ENCODE results near the gene PPP4R2. TPM values are rescaled to one million over a fixed set of nuclear protein-coding genes. Genes with fewer than 3 reads are reported as not detected.

The PPP4R2 gene
- total and polyA plus RNA-seq, 3 donors from 2014 or later = 38.1 to 68.2 (median 67.7) TPM

GRCh38 chr3:73094951-73095350 is 98.3 kb downstream of the PPP4R2 start:
- no peak overlapping the region for H3K27ac ChIP-seq
- no peak for DNase-seq
- no peaks in the 10 kb centered on the region for H3K36me3 ChIP-seq (ENCODE audit: low read depth, missing control alignments)
- H3K27me3 ChIP-seq = no peaks in the 10 kb centered on the region
- H3K4me1 ChIP-seq = no peaks in the 10 kb centered on the region
- H3K4me3 ChIP-seq = no peak overlapping the region
- TF ChIP-seq POLR2A (IDR thresholded peaks at IDR 0.05) (no peak), CTCF (IDR thresholded peaks at IDR 0.05) (no peak)
- H3K9me3 ChIP-seq = no peaks in the 10 kb centered on the region
- intact Hi-C loops (cut with DNase I; ENCODE audit: low total_unique reads) = no loop called here
- 61 to 62% methylated on average over 8 to 12 of the region's 12 CpGs for WGBS, 2 donors

- no peak overlapping the region for H3K27ac ChIP-seq
- H3K27me3 ChIP-seq = no peaks in the 10 kb centered on the region
- intact Hi-C loops (cut with DNase I; ENCODE audit: low total_unique reads) = no loop called here
- WGBS, 2 donors = 74 to 91% methylated on average over 2 of the region's 2 CpGs
- TF ChIP-seq CTCF (IDR thresholded peaks at IDR 0.05) (no peak), POLR2A (IDR thresholded peaks at IDR 0.05) (no peak)
- H3K36me3 ChIP-seq (ENCODE audit: low read depth, missing control alignments) = no peaks in the 10 kb centered on the region
- H3K4me3 ChIP-seq = no peak overlapping the region
- H3K9me3 ChIP-seq = no peaks in the 10 kb centered on the region
- no peaks in the 10 kb centered on the region for H3K4me1 ChIP-seq
- no peak for DNase-seq
These were observed 99.6 kb downstream of the PPP4R2 start for GRCh38 chr3:73096169-73096568.

- no peaks in the 10 kb centered on the region for H3K9me3 ChIP-seq
- H3K27ac ChIP-seq = no peak overlapping the region
- intact Hi-C loops (cut with DNase I; ENCODE audit: low total_unique reads) = no loop called here
- H3K27me3 ChIP-seq = no peaks in the 10 kb centered on the region
- 89% methylated on average over 2 of the region's 2 CpGs; no CpG with 5 or more reads in 1 of the 2 donors for WGBS, 2 donors
- no peaks in the 10 kb centered on the region for H3K4me1 ChIP-seq
- H3K4me3 ChIP-seq = no peak overlapping the region
- H3K36me3 ChIP-seq (ENCODE audit: low read depth, missing control alignments) = no peaks in the 10 kb centered on the region
- TF ChIP-seq POLR2A (IDR thresholded peaks at IDR 0.05) = no peak
- no peak for TF ChIP-seq CTCF (IDR thresholded peaks at IDR 0.05)
- DNase-seq = no peak
These were observed 101.4 kb downstream of the PPP4R2 start for GRCh38 chr3:73098026-73098425.

GRCh38 chr3:73098873-73099272 is 102.3 kb downstream of the PPP4R2 start:
- Histone ChIP-seq H3K4me3 (no peak overlapping the region), H3K36me3 (ENCODE audit: low read depth, missing control alignments) (no peaks in the 10 kb centered on the region), H3K27me3 (no peaks in the 10 kb centered on the region), H3K9me3 (no peaks in the 10 kb centered on the region), H3K4me1 (no peaks in the 10 kb centered on the region), H3K27ac (no peak overlapping the region)
- TF ChIP-seq POLR2A (IDR thresholded peaks at IDR 0.05) (no peak), CTCF (IDR thresholded peaks at IDR 0.05) (no peak)
- intact Hi-C loops (cut with DNase I; ENCODE audit: low total_unique reads) = no loop called here
- WGBS, 2 donors = 90% methylated on average over 1 of the region's 1 CpG
- no peak for DNase-seq

GRCh38 chr3:73100741-73101559 is 104.3 kb downstream of the PPP4R2 start:
- intact Hi-C loops (cut with DNase I; ENCODE audit: low total_unique reads) = loop anchor here (5.0 to 10.0 kb wide), 2 partner anchors 331 to 404 kb away; no protein-coding TSS in a partner anchor
- Histone ChIP-seq H3K27me3 (no peaks in the 10 kb centered on the region), H3K4me3 (no peak overlapping the region), H3K36me3 (ENCODE audit: low read depth, missing control alignments) (no peaks in the 10 kb centered on the region), H3K27ac (no peak overlapping the region), H3K4me1 (no peaks in the 10 kb centered on the region), H3K9me3 (no peaks in the 10 kb centered on the region)
- DNase-seq = peak; percentile 96
- 30 to 31% methylated on average over 9 of the region's 9 CpGs for WGBS, 2 donors
- TF ChIP-seq POLR2A (IDR thresholded peaks at IDR 0.05) (no peak), CTCF (IDR thresholded peaks at IDR 0.05) (peak; percentile 90 to 96 (median 93))
